ENCODE results near the gene ABHD10.
"Not testable (repeated sequence)": the region's sequence is repeated elsewhere in the genome, so short reads cannot be mapped to it uniquely, and the experiment has no call there.

Gene ABHD10

GRCh38 chr3:112034436-112034835 lies 55.6 kb downstream of the ABHD10 start, which contains the start of gene TMPRSS7:
TMPRSS7 (plus strand) TSS chr3:112034736; CDS start chr3:112034846, 110 bp downstream.
- TF ChIP-seq CTCF (conservative IDR thresholded peaks at IDR 0.05), result no peak
- TF ChIP-seq ZFX (IDR thresholded peaks at IDR 0.05), result no peak
- H3K27ac ChIP-seq, result no peak within 1 kb of the TSS

DNA sequence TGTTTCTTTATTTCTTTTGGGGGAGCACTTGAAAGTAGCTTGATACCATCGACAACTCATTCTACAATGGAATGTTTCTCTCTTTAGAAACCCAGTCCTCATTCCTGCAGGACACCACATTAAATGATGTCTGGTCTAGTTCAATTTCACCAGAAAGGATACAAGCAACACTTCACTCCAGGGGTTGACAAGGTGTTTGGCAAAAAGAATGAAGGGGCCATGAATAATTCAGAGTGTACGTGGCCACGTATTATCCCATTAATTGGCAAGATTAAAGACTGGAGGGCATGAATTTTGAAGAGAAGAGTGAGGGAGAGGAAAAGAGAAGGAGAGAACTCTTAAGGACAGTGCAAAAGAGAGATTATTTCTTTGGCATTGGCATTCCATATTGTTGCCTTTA lies 56.4 kb downstream of the ABHD10 start:
- H3K27ac ChIP-seq, result no peak overlapping the region
- TF ChIP-seq ZFX (IDR thresholded peaks at IDR 0.05) (no peak), CTCF (conservative IDR thresholded peaks at IDR 0.05) (no peak)

GRCh38 chr3:112037194-112037593 lies 58.4 kb downstream of the ABHD10 start:
- not testable (repeated sequence) for H3K27ac ChIP-seq

DNA sequence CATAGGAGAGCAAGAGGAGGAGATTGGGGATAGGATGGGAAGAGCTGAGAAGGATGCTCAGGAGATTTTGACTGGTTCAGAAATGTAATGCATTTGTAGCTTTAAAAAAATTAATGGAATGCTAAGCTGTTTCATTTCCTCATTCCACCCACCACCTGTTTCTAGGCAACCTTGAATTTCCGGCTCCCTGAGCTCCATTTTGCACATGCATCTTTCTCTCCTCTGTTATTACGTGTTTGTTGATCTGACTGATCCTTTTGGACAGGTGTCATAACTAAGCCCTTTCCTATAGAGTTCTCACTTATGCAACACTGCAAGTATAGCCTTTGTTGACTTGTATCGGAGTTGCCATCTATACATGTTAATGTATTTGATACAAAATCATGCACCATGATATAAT lies 60.0 kb downstream of the ABHD10 start:
- no peak overlapping the region for H3K27ac ChIP-seq
- no peak for TF ChIP-seq ZFX (IDR thresholded peaks at IDR 0.05)
- no peak for TF ChIP-seq CTCF (conservative IDR thresholded peaks at IDR 0.05)

- H3K27ac ChIP-seq, result no peak overlapping the region
Observed at GRCh38 chr3:112041321-112041720, 62.5 kb downstream of the ABHD10 start.

DNA sequence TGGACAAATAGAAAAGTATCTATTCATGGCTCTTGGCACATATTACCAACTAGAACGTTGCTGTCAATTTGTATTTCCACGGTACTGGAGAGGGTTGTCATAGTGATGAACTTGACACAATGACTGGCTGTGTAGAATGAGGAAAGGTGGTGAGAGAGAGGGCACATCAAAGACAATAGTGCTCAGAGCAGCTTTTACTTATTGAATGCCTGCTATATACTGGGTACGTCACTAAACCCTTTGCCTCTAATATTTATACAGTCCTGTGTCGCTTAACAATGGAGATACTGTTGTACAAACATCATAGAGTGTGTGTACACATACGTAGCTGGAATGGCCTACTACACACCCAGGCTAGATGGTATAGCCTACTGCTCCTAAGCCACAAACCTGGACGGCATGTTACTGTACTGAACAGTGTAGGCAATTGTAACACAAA lies 64.0 kb downstream of the ABHD10 start:
- no peak for TF ChIP-seq CTCF (conservative IDR thresholded peaks at IDR 0.05)
- no peak for TF ChIP-seq ZFX (IDR thresholded peaks at IDR 0.05)
- H3K27ac ChIP-seq, result no peak overlapping the region

More at GRCh38 chr3:112041321-112041720, 62.5 kb downstream of the ABHD10 start:
- TF ChIP-seq CTCF (conservative IDR thresholded peaks at IDR 0.05), result no peak
- TF ChIP-seq ZFX (IDR thresholded peaks at IDR 0.05), result no peak
